HepG2 (cell line): ENCODE data around the gene PGRMC2. TPM values are rescaled to one million over a fixed set of nuclear protein-coding genes. Genes with fewer than 3 reads are reported as not detected.

ENCODE experiments used
- FOXO4 ChIP-seq: sonication (generic); formaldehyde crosslinking; conservative IDR thresholded peaks from 2 replicates; pipeline ENCODE4 v1.8.1; 2023; ENCODE audit warnings: missing genetic modification reagents
- HOXD1 ChIP-seq: sonication (generic); formaldehyde crosslinking; IDR thresholded peaks from 2 replicates; pipeline ENCODE4 v1.5.0; 2020; ENCODE audit warnings: missing genetic modification reagents
- MXD4 ChIP-seq: IDR thresholded peaks from 2 replicates; pipeline ENCODE4 v1.6.1; 2016; ENCODE audit warnings: mild to moderate bottlenecking, missing biosample characterization, missing genetic modification reagents
- NFAT5 ChIP-seq: sonication (generic); formaldehyde crosslinking; IDR thresholded peaks from 2 replicates; pipeline ENCODE4 v1.4.0; 2020; ENCODE audit warnings: missing genetic modification reagents
- NR0B2 ChIP-seq: sonication (generic); formaldehyde crosslinking; IDR thresholded peaks from 2 replicates; pipeline ENCODE4 v1.4.0; 2020; ENCODE audit warnings: mild to moderate bottlenecking, missing genetic modification reagents
- THYN1 ChIP-seq: sonication (generic); formaldehyde crosslinking; IDR thresholded peaks from 2 replicates; pipeline ENCODE4 v1.8.1; 2023; ENCODE audit warnings: low read depth, mild to moderate bottlenecking, moderate library complexity, missing genetic modification reagents, borderline replicate concordance
- ZNF101 ChIP-seq: sonication (generic); formaldehyde crosslinking; IDR thresholded peaks from 2 replicates; pipeline ENCODE4 v1.4.0; 2020; ENCODE audit warnings: mild to moderate bottlenecking, low read depth, missing genetic modification reagents, borderline replicate concordance
- ZNF160 ChIP-seq: sonication (generic); formaldehyde crosslinking; IDR thresholded peaks from 2 replicates; pipeline ENCODE4 v1.8.0; 2022; ENCODE audit warnings: mild to moderate bottlenecking, inconsistent platforms, missing genetic modification reagents
- ZNF432 ChIP-seq: sonication (generic); formaldehyde crosslinking; IDR thresholded peaks from 2 replicates; pipeline ENCODE4 v1.5.0; 2020; ENCODE audit warnings: missing genetic modification reagents, mild to moderate bottlenecking, borderline replicate concordance
- ZNF513 ChIP-seq: sonication (generic); formaldehyde crosslinking; conservative IDR thresholded peaks from 2 replicates; pipeline ENCODE4 v1.5.0; 2020; ENCODE audit warnings: missing genetic modification reagents
- ZNF800 ChIP-seq: sonication (generic); formaldehyde crosslinking; IDR thresholded peaks from 2 replicates; pipeline ENCODE4 v1.4.0; 2020; ENCODE audit warnings: missing genetic modification reagents
- ZSCAN20 ChIP-seq: sonication (generic); formaldehyde crosslinking; IDR thresholded peaks from 2 replicates; pipeline ENCODE4 v1.4.0; 2020; ENCODE audit warnings: missing genetic modification reagents, mild to moderate bottlenecking, borderline replicate concordance
- ZSCAN9 ChIP-seq: IDR thresholded peaks from 2 replicates; pipeline ENCODE4 v1.6.1; 2016; ENCODE audit warnings: borderline replicate concordance
- polyA plus RNA-seq, 8 experiments: library from polyadenylated mRNA; depleted of rRNA in 3 of 8; stranded (reverse) in 7 of 8; unstranded in 1 of 8; fragments of >200 nt; fragmentation: Illumina TruSeq in 4 of 8; extraction: Trizol in 4 of 8; gene quantifications; 2 replicates each; pipeline versions ENCODE4 v1.2.1 to v1.2.3, GENCODE V29; 2011 to 2016; ENCODE audit warnings: low read depth in 4 of 8, missing spikeins in 1 of 8, mixed read lengths in 1 of 8; ENCODE audit not compliant: insufficient read depth in 1 of 8
- total RNA-seq, 5 experiments: library from RNA; depleted of rRNA; stranded (reverse); fragments of >200 nt; fragmentation: Illumina TruSeq; extraction: Trizol; gene quantifications; 2 replicates each; pipeline ENCODE4 v1.2.3, GENCODE V29; 2016; ENCODE audit warnings: low read depth in 1 of 5

Gene PGRMC2
- total and polyA plus RNA-seq, 2 of the 13 experiments (the other 11 are each of a cell fraction or from before 2014, with no cell fraction given): 16.0 to 19.8 TPM

- TF ChIP-seq NFAT5 (CRISPR knock-in tag) (peak; percentile 93; the same call in 1 of the 2 replicates), HOXD1 (CRISPR knock-in tag) (peak; percentile 97), ZNF432 (no peak), ZNF101 (CRISPR knock-in tag) (peak; percentile 91; the same call in 1 of the 2 replicates), ZNF160 (CRISPR knock-in tag) (peak; percentile 96), MXD4 (peak; percentile 97), ZNF513 (CRISPR knock-in tag) (no peak), NR0B2 (peak; percentile 99), THYN1 (0 out of 2 replicates have a peak, but pooled peaks have one; percentile 69), FOXO4 (CRISPR knock-in tag) (no peak), ZNF800 (CRISPR knock-in tag) (peak; percentile 96), ZSCAN20 (CRISPR knock-in tag) (peak; percentile 93), ZSCAN9 (CRISPR knock-in tag) (peak; percentile 94)
These were observed 467 bp upstream of the PGRMC2 start (continued) for GRCh38 chr4:128287871-128288688.
